Activated CD8-positive, alpha-beta memory T cell treated with anti-CD3 and anti-CD28 coated beads, Interleukin-2, amount 50 U/mL, for 24 hours (primary cell): ENCODE results near the gene KRTAP12-3.

ENCODE experiments used
- DNase-seq: peaks from one replicate; pipeline ENCODE4 v3.0.0-alpha.2; 2020; ENCODE audit errors: extremely low read depth

The KRTAP12-3 gene

GRCh38 chr21:44702973-44703730 lies 45.4 kb downstream of the KRTAP12-3 start:
- no peak for DNase-seq

DNA sequence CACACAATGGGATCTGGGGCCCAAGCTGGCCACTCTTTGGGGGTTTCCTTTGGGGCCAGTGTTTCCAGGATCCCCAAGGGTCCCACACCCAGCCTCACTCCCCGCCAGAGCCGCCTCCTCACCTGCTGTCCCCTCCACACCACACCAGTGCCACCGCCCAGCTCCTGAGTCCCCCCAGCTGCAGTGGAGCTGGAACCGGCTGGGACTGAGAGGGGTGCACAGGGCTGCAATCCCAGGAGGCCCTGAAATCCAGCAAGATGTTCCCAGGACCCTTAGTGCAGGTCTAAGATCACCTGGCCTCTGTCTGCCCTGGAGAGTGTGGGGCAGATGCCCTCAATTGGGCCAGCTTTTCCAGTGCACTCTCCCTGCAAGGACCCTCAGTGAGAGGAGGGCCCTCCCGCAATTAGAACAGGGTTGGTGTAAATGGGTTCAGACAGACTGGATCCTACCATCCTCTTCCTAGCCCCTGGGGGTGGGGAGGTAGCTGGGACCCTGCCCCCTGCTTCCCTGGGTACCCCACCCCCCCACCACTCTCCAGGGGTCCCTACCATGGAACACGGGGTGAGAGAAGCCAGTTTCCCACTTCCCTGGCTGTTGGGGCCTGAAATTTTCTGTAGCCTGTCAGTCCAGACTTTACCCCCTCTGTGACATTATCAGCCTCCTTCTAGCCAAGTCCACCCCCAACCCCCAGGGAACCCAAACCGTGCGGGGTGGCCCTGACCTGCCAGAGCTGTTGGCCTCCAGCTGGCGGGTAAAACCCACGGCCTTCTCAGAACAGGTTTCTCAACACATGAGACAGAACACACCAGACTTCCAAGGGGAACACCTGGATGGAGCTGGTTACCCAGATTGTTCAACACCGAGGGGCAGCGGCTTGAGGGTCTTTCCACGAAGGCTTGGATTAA lies 46.3 kb downstream of the KRTAP12-3 start:
- DNase-seq = no peak

DNA sequence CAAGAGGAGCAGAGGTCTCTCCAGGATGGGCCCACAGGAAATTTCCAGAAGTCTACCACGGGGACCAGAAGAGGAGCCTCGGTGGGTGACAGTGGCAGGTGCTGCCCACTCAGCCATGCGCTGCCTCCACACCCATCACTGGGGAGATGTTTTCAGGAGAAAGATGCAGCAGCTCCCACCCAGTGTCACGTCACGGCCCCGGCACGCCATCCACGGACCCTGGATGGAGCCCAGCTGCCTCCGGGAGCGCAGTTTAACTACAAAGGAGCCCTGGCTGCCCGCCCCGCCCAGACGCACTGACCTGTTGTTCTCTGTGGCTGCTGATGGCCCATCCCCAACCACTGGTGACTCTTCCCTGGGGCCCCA lies 46.9 kb downstream of the KRTAP12-3 start:
- DNase-seq = no peak

GRCh38 chr21:44706026-44706705 lies 48.4 kb downstream of the KRTAP12-3 start:
- DNase-seq = no peak

DNA sequence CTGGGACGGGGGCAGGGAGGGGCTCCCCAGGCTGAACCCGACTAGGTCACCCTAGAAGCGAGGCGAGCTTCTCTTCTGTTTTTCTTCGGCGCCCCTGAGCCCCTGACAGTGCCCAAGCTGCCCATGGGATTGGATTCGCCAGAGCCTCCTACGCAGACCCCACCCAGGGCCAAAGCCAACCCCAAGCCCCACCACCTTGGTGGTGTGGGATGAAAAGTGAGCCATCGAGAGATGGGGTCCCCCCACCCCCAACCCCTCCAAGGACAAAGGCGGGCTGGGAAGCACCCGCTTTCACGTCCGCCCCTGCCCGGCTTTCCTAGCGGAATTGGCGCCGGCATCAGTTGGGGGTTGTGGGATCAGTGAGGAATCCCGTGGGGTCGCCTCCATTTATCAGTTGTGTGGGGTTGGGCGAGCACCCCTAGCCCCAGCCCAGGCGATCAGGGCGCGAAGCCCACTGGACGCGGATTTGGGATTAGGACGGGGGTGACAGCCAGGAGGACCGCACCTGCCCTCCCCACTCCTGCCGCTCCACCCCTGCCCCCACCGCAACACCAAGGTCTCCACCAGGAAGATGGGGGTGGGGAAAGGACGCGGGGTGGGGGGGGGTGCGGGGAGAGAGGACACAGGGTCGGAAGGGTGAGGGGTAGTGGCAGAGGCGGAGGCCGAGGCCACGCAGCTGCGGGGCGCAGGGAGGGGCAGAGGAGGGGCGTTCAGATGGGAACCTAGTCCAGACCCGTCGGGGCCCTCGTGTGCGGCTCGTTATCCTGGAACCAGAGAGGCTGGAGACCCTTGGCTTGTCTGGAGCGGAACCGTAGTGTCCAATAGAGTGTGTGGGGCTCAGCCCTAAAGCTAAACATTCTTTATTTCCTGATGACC lies 49.2 kb downstream of the KRTAP12-3 start:
- no peak for DNase-seq
